ENCODE measurements around the gene GNB1L. TPM values are rescaled to one million over a fixed set of nuclear protein-coding genes. Genes with fewer than 3 reads are reported as not detected.

The GNB1L gene
- total and polyA plus RNA-seq, 8 donors, result 2.1 to 4.8 (median 3.6) TPM

DNA sequence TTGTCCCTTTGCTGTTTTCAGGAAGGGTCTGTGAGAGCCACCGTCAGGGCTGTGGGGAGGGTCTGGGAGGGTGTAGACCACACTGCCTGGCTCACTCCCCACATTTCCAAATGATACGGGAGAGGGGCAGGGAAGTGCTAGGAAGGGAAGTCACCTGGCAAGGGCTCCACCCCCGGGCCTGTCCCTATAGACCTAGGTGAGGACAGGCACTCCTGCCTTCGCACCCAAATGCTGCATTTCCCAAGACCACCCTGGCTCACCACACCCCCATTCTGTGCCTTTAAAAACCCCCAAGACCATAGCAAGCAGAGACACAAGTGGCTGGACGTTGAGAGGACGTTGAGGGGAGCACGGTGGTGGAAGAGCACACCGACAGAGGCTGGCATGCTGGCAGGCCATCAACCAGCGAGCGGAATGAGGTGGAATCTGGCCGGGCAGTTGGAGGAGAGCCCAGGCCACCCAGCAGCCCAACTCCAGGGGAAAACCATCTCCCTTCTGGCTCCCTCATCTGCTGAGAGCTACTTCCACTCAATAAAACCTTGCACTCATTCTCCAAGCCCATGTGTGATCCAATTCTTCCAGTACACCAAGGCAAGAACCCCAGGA, 45.7 kb downstream of the GNB1L start:
- DNase-seq, result peak in 1 of 6 donors; percentile 28
- H3K27me3 ChIP-seq, result no peaks in the 10 kb centered on the region
- no peak overlapping the region for H3K4me3 ChIP-seq
- H3K9me3 ChIP-seq, result no peaks in the 10 kb centered on the region
- FAIRE-seq, result no peak
- no peak for TF ChIP-seq CTCF (IDR thresholded peaks at IDR 0.05)
- no peak for ATAC-seq
- H3K4me1 ChIP-seq, result no peaks in the 10 kb centered on the region
- intact Hi-C loops (cut with DNase I), result no loop called here
- H3K27ac ChIP-seq, result no peak overlapping the region
- WGBS, 2 donors, result 72 to 79% methylated on average over 11 of the region's 11 CpGs
- H3K36me3 ChIP-seq, result no peaks in the 10 kb centered on the region

DNA sequence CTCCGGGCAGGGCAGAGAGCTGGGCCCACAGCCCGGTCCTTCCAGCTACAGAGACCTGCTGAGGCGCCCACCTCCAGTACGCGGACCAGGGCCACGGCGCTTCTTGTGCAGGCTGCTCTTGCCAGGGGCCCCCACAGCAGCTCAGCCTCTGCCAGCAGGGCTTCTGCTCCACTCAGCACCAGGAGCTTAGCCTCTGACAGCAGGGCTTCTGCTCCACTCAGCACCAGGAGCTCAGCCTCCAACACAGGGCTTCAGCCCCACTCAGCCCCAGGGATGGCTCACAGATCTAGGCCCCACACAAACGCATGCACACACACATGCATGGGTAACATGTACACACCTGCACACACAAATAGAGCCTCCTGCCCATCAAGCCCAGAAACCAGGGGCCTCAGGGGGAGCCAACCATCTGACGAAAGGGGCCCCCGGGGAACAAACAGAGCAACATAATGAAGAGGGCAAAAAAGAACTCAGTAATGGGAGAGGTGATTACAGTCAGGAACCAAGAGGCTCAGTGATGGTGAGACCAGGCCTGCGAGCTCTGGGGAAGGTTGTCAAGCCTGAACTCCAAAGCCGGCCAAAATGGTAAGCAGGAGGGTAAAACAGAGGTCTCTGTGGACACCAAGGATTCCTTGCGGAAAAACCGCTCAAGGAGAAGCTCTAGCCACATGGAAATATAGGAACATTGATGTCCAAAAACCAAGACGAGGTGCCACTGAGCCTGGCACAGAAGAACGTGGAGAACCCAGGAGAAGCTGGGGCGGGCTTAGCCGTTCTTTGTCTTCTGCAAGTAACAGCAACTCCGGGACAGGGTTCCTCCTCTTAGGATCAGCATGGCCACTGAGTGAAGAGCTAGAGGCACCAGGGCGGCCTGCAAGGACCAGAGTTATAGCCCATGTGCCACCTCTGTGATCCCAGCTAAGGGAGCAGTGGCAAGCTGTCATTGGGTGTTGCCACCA, 46.5 kb downstream of the GNB1L start:
- no peak for TF ChIP-seq CTCF (IDR thresholded peaks at IDR 0.05)
- no peaks in the 10 kb centered on the region for H3K36me3 ChIP-seq
- ATAC-seq, result no peak
- FAIRE-seq, result no peak
- no peak overlapping the region for H3K4me3 ChIP-seq
- peak in 2 of 6 donors; percentile 48 to 49 for DNase-seq
- H3K9me3 ChIP-seq, result no peaks in the 10 kb centered on the region
- intact Hi-C loops (cut with DNase I), result no loop called here
- no peak overlapping the region for H3K27ac ChIP-seq
- H3K4me1 ChIP-seq, result no peaks in the 10 kb centered on the region
- WGBS, 2 donors, result 90 to 94% methylated on average over 20 of the region's 20 CpGs
- H3K27me3 ChIP-seq, result no peaks in the 10 kb centered on the region

GRCh38 chr22:19807161-19807913, 47.3 kb downstream of the GNB1L start:
- H3K4me3 ChIP-seq, result no peak overlapping the region
- 92 to 97% methylated on average over 15 of the region's 15 CpGs for WGBS, 2 donors
- H3K36me3 ChIP-seq, result no peaks in the 10 kb centered on the region
- H3K9me3 ChIP-seq, result no peaks in the 10 kb centered on the region
- no peaks in the 10 kb centered on the region for H3K27me3 ChIP-seq
- peak in 2 of 6 donors; percentile 41 to 49 for DNase-seq
- H3K27ac ChIP-seq, result no peak overlapping the region
- intact Hi-C loops (cut with DNase I), result no loop called here
- no peaks in the 10 kb centered on the region for H3K4me1 ChIP-seq
- no peak for ATAC-seq
- no peak for TF ChIP-seq CTCF (IDR thresholded peaks at IDR 0.05)
- FAIRE-seq, result no peak

- Histone ChIP-seq H3K27me3 (no peaks in the 10 kb centered on the region), H3K4me1 (no peaks in the 10 kb centered on the region), H3K4me3 (no peak overlapping the region), H3K27ac (no peak overlapping the region), H3K9me3 (no peaks in the 10 kb centered on the region), H3K36me3 (no peaks in the 10 kb centered on the region)
- TF ChIP-seq CTCF (IDR thresholded peaks at IDR 0.05), result no peak
- FAIRE-seq, result no peak
- peak in 2 of 6 donors; percentile 54 to 57 for DNase-seq
- intact Hi-C loops (cut with DNase I), result no loop called here
- WGBS, 2 donors, result 73 to 75% methylated on average over 37 to 38 of the region's 38 CpGs
- peak in 3 of 4 donors; percentile 22 to 74 (median 55) for ATAC-seq
Observed at GRCh38 chr22:19806213-19807160, 48.2 kb downstream of the GNB1L start.

Data from pancreas (tissue), 10 donors.